SK-N-MC (cell line): Measurements from ENCODE around the gene KDM1B.
"Not testable (repeated sequence)": the region's sequence is repeated elsewhere in the genome, so short reads cannot be mapped to it uniquely, and the experiment has no call there.

Experiments
- DNase-seq: peaks from one replicate; pipeline ENCODE4 v3.0.0-alpha.2; 2011; ENCODE audit warnings: low read depth, low spot score
- H3K27ac ChIP-seq: fragments of 200-600 bp; sonication (generic); 2 replicates; pipeline ENCODE4 v1.5.1; 2016; ENCODE audit warnings: mixed run types
- H3K36me3 ChIP-seq: fragments of 200-600 bp; sonication (generic); 2 replicates; pipeline ENCODE4 v1.6.1; 2017; ENCODE audit warnings: antibody characterized with exemption, low read length, mixed read lengths; ENCODE audit not compliant: insufficient read depth
- H3K4me3 ChIP-seq: fragments of 200-600 bp; sonication (generic); 2 replicates; pipeline ENCODE4 v1.5.1; 2016
- H3K9ac ChIP-seq: fragments of 200-600 bp; sonication (generic); 2 replicates; pipeline ENCODE4 v1.8.0; 2017; ENCODE audit warnings: mixed run types, mixed read lengths; ENCODE audit not compliant: insufficient read length
- H3K9me3 ChIP-seq: fragments of 200-600 bp; sonication (generic); 2 replicates; pipeline ENCODE4 v1.6.1; 2017; ENCODE audit warnings: low read depth, mild to moderate bottlenecking, antibody characterized with exemption, low read length, moderate library complexity, mixed read lengths
- EZH2 ChIP-seq: fragments of 200-600 bp; sonication (generic); IDR thresholded peaks from one replicate; pipeline ENCODE4 v1.6.1; 2017; ENCODE audit warnings: antibody characterized with exemption
- FOXP2 ChIP-seq: optimal IDR thresholded peaks from 2 replicates; pipeline ENCODE3; 2011; ENCODE audit warnings: mild to moderate bottlenecking, moderate library complexity; ENCODE audit not compliant: insufficient read depth; ENCODE audit errors: extremely low read length, control extremely low read depth
- POLR2AphosphoS5 ChIP-seq: IDR thresholded peaks from 2 replicates; pipeline ENCODE4 v1.6.1; 2012; ENCODE audit warnings: mild to moderate bottlenecking, low read depth, low read length, borderline replicate concordance

Gene KDM1B

DNA sequence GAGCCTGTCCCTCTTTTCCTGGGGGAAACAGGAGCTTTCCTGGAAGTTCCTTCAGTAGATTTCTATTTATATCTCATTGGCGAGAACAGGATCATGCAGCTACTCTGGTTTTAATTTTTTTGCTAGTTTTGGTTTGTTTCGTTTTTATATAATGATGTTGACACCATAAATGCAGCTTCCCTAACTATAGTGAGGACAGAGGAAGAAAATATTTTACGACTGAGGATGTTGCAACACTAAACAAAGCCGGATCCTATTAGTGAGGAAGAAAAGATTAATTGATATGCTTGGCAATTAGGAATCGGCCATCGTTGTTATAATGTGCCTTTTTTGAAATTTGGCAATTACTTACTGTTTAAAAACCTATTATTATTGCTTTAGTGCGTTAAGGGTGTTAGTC is 16.6 kb downstream of the KDM1B start:
- no peak for TF ChIP-seq EZH2
- no peak for TF ChIP-seq POLR2AphosphoS5
- no peak for DNase-seq
- H3K36me3 ChIP-seq, result peaks cover 18% of the 10 kb centered on the region
- H3K27ac ChIP-seq, result no peak overlapping the region
- no peak overlapping the region for H3K9ac ChIP-seq
- H3K4me3 ChIP-seq, result no peak overlapping the region
- H3K9me3 ChIP-seq, result no peaks in the 10 kb centered on the region

GRCh38 chr6:18176198-18176597 is 21.0 kb downstream of the KDM1B start:
- H3K27ac ChIP-seq, H3K9ac ChIP-seq, DNase-seq, H3K9me3 ChIP-seq, H3K36me3 ChIP-seq, H3K4me3 ChIP-seq: not testable (repeated sequence)

- Histone ChIP-seq H3K9ac (no peak overlapping the region), H3K9me3 (no peaks in the 10 kb centered on the region), H3K4me3 (no peak overlapping the region), H3K27ac (no peak overlapping the region), H3K36me3 (peaks cover 4% of the 10 kb centered on the region; the same call in 1 of the 2 replicates)
- TF ChIP-seq POLR2AphosphoS5 (no peak), EZH2 (no peak), FOXP2 (no peak)
- no peak for DNase-seq
Measured at GRCh38 chr6:18177286-18177965, 22.2 kb downstream of the KDM1B start.

DNA sequence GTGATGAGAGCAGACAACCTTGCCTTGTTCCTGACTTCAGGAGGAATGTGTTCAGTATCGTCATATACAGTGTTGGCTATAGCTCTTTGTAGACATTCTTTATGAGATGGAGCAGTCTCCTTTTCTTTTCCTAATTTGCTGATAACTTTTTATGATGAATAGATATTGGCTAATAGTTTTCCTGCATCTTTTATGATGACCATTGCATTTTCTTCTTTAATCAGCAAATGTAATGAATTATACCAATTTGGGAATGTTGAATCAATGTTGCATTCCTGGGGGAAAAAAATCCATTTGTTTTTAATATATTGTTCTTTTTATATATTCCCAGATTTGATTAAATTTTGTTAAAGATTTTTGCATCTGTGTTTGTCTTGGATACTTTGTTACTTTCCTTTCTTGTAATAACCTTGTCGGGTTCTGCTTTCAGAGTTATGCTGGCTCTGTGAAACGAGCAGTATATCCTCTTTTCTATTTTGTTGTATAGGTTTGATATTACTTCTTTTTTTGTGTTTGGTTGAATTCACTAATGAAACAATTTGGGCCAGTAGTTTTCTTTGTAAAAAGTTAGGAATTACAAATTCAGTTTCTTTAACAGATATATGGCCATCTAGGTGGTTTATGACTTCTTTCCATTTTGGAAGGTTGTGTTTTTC is 23.9 kb downstream of the KDM1B start:
- Histone ChIP-seq H3K9me3 (no peaks in the 10 kb centered on the region), H3K9ac (no peak overlapping the region), H3K36me3 (peaks cover 4% of the 10 kb centered on the region; the same call in 1 of the 2 replicates), H3K4me3 (no peak overlapping the region), H3K27ac (no peak overlapping the region)
- TF ChIP-seq FOXP2 (no peak), POLR2AphosphoS5 (no peak), EZH2 (no peak)
- DNase-seq, result no peak

GRCh38 chr6:18179770-18180356 is 24.6 kb downstream of the KDM1B start:
- DNase-seq, result no peak
- Histone ChIP-seq H3K9me3 (no peaks in the 10 kb centered on the region), H3K27ac (no peak overlapping the region), H3K36me3 (peaks cover 1% of the 10 kb centered on the region; the same call in 1 of the 2 replicates), H3K4me3 (no peak overlapping the region), H3K9ac (no peak overlapping the region)
- TF ChIP-seq EZH2, result no peak
- TF ChIP-seq POLR2AphosphoS5, result no peak
- no peak for TF ChIP-seq FOXP2

GRCh38 chr6:18182568-18182967 is 27.3 kb downstream of the KDM1B start:
- DNase-seq, result no peak
- Histone ChIP-seq H3K27ac (no peak overlapping the region), H3K36me3 (0 out of 2 replicates have a peak, but pooled peaks cover 3% of the 10 kb centered on the region), H3K9me3 (no peaks in the 10 kb centered on the region), H3K4me3 (no peak overlapping the region), H3K9ac (no peak overlapping the region)
- TF ChIP-seq EZH2 (no peak), POLR2AphosphoS5 (no peak), FOXP2 (no peak)

DNA sequence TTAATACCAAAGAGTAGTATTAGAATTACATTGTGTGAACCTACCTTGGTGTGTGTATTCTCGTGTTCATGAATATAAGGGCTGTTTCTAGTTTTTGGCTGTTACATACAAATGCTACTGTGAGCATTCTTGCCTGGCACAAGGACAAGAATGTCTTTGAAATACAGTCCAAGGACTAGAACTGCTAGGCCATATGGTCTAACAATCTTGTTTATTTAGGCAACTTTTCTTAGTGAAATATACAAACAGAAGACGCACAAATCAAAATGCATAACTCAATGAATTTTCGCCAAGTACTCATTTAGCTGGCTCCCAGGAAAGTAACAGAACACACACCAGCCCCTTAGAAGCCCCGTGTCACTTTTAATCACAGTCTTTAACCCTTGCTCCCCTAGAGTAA is 28.5 kb downstream of the KDM1B start:
- no peak overlapping the region for H3K4me3 ChIP-seq
- DNase-seq, result no peak
- H3K27ac ChIP-seq, result no peak overlapping the region
- TF ChIP-seq POLR2AphosphoS5 (no peak), EZH2 (no peak)
- H3K9me3 ChIP-seq, result no peaks in the 10 kb centered on the region
- H3K36me3 ChIP-seq, result 0 out of 2 replicates have a peak, but pooled peaks cover 3% of the 10 kb centered on the region
- no peak overlapping the region for H3K9ac ChIP-seq

DNA sequence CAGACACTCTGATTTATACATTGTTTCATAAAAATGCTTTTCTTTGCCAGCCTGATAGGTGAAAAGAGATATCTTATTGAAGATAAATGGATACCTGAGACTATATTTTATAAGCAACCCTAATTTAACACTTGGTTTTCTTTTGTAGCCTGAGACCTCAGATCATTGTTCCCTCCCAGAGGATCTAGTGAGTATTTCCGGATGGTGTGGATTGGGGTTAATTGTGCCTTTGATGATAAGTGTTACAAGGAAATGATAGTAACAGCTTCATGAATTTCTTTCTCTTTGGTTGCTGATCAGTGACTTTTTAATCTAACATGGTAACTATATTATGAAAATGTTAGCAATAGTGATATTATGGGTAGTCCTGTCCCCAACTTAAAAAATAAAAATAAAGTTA is 30.4 kb downstream of the KDM1B start:
- Histone ChIP-seq H3K9me3 (no peaks in the 10 kb centered on the region), H3K9ac (no peak overlapping the region), H3K36me3 (0 out of 2 replicates have a peak, but pooled peaks cover 3% of the 10 kb centered on the region), H3K4me3 (no peak overlapping the region), H3K27ac (no peak overlapping the region)
- DNase-seq, result no peak
- TF ChIP-seq FOXP2 (no peak), POLR2AphosphoS5 (no peak), EZH2 (no peak)
